ENCODE measurements around the gene HOXC5. TPM values are rescaled to one million over a fixed set of nuclear protein-coding genes. Genes with fewer than 3 reads are reported as not detected.

HOXC5 gene
- total RNA-seq, 1 experiment from 2014 or later, result not detected

- H4K8ac ChIP-seq (replicated peaks; ENCODE audit: insufficient read length, low read depth, low read length), result no peak overlapping the region
- H3K4me2 ChIP-seq (ENCODE audit: insufficient read depth, insufficient read length, low read length), result no peak overlapping the region
- Mint-ChIP-seq H3K27ac (no peak overlapping the region), H3K4me1 (peaks cover 10 to 29% of the 10 kb centered on the region in 2 experiments), H3K4me3 (no peak overlapping the region), H3K27me3 (ENCODE audit: low read depth) (peaks cover 100% of the 10 kb centered on the region), H3K9me3 (peaks cover 0 to 1% of the 10 kb centered on the region in 2 experiments; a peak in 2 of 5 replicates), H3K36me3 (ENCODE audit: insufficient read depth in 1 of 3, low read depth in 3 of 3) (no peaks in the 10 kb centered on the region)
- no peak for TF ChIP-seq CTCF (conservative IDR thresholded peaks at IDR 0.05)
- H2BK12ac ChIP-seq (ENCODE audit: insufficient read length, low read depth, low read length), result no peak overlapping the region
- H3K9ac ChIP-seq (ENCODE audit: extremely low read depth, insufficient read length, low read length), result no peak overlapping the region
- no peak overlapping the region for H2BK120ac ChIP-seq (ENCODE audit: low read depth, low read length, poor library complexity, severe bottlenecking)
- H2BK5ac ChIP-seq (ENCODE audit: insufficient read length, low read length), result no peak overlapping the region
- no peak overlapping the region for H3K14ac ChIP-seq (ENCODE audit: insufficient read depth, low read length)
- no peaks in the 10 kb centered on the region for H3K9me3 ChIP-seq (ENCODE audit: control insufficient read depth, low read depth, low read length)
- H3K56ac ChIP-seq (ENCODE audit: insufficient read length, low read depth, low read length), result no peak overlapping the region
- H3K79me2 ChIP-seq (ENCODE audit: insufficient read depth, low read length), result no peaks in the 10 kb centered on the region
- H3T11ph ChIP-seq (ENCODE audit: low read length), result no peak overlapping the region
- H3K27ac ChIP-seq (ENCODE audit: insufficient read length, low read depth, low read length), result no peak overlapping the region
- H3K18ac ChIP-seq (ENCODE audit: insufficient read length, low read depth, low read length), result no peak overlapping the region
- peaks cover 10% of the 10 kb centered on the region for H3K23me2 ChIP-seq (ENCODE audit: insufficient read length, low read depth, low read length, poor library complexity, severe bottlenecking)
- no CpG with 5 or more reads among the region's 3 CpGs for WGBS (ENCODE audit: extremely low coverage, insufficient read length, low lambda C conversion rate)
- no peaks in the 10 kb centered on the region for H4K20me1 ChIP-seq (ENCODE audit: control insufficient read depth, insufficient read depth, insufficient read length)
- H3K79me1 ChIP-seq (ENCODE audit: insufficient read depth, low read depth, low read length, poor library complexity, severe bottlenecking), result no peaks in the 10 kb centered on the region
- H4K5ac ChIP-seq (ENCODE audit: insufficient read length, low read depth, low read length), result no peak overlapping the region
- H2BK15ac ChIP-seq (ENCODE audit: low read depth, low read length), result no peak overlapping the region
- H2AFZ ChIP-seq (ENCODE audit: low read length), result no peak overlapping the region
- H2AK5ac ChIP-seq (ENCODE audit: insufficient read length, low read length), result no peak overlapping the region
- H2BK20ac ChIP-seq (ENCODE audit: low read depth, low read length, poor library complexity, severe bottlenecking), result no peak overlapping the region
- H3K23ac ChIP-seq (ENCODE audit: insufficient read length, low read depth, low read length), result no peak overlapping the region
- no peak for DNase-seq
- H3K4ac ChIP-seq (ENCODE audit: low read depth, low read length), result no peak overlapping the region
- H3K4me1 ChIP-seq (ENCODE audit: insufficient read depth, low read length), result no peaks in the 10 kb centered on the region
- H4K91ac ChIP-seq (ENCODE audit: insufficient read length, low read depth, low read length), result no peak overlapping the region
- H3K27me3 ChIP-seq (ENCODE audit: insufficient read depth, low read length), result peaks cover 91% of the 10 kb centered on the region
Measured at GRCh38 chr12:54016051-54016450, 16.8 kb upstream of the HOXC5 start.
